Hematopoietic multipotent progenitor cell treated with erythropoietin and hydrocortisone succinate and interleukin-3 and kit ligand, for 6 days (in vitro differentiated cells): ENCODE measurements around the gene RAB28.

ENCODE experiments used
- DNase-seq: peaks from one replicate; pipeline ENCODE4 v3.0.0-alpha.2; 2015

The RAB28 gene

DNA sequence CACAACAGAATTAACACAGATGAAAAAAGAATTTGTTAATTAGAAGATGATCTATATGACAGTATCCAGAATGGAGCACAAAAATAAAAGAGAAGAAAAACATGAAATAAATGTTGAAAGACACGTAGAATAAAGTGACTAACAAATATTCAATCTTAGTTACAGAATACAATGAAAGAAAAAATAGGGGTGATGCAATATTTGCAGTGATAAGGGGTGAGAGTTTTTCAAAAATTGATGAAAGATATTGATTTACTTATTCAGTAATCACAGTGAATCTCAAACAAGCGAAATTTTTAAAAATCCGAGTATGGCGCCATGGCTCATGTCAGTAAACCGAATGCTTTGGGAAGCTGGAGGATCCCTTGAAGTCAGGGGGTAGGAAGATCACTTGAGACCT, 20.2 kb upstream of the RAB28 start:
- no peak for DNase-seq

DNA sequence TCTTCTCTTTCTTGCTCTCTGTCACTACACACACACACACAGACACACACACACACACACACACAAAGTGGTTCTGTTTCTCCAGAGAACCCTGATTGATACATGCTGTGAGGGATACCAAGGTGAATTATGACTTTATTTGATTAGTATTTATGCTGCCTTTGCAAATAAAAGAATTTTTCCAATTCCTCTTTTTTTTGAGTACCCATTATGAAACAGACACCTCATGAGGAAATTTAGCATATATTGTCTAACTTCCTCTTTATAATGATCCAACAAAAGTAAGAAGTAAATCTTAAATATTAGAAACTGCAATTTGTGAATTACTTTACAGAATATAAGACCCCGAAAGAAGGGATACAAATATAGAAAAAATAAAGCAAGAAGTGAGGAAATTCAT, 14.3 kb upstream of the RAB28 start:
- DNase-seq: peak; percentile 19

DNA sequence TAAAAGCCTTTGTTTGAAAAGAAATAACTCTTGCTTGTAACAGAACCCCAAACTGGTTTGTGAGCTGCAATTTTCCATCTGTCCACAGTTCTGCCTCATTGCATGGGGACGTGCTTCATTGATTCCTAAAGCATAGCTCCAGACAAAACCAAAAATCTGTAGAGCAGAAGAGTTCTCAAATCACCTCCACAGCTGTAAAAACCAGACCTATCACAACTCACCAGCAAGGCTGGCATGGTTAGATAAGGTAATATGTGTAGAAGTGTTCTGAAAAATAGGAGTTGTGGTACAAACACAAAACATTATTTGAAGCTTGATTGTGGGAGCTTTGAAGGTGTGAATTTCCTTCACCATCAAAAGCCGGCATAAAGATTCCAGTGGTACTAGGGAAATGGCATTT, 12.5 kb upstream of the RAB28 start:
- DNase-seq: peak; percentile 12

DNA sequence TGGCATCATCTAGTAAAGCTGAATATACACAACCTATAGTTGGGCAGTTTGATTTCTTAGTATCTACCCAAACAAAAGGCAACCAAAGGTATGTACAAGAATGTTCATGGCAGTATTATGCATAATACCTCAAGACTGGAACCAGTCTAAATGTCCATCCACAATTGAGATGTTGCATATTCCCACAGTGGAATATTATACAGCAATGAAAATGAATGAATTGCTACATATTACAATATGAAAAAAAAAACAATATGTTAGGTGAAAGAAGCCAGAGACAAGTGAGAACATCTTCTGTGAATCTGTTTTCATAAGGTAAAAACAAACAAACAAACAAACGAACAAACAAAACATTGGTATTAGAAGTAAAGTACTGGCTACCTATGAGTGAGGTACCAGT, 11.6 kb upstream of the RAB28 start:
- DNase-seq: no peak

DNA sequence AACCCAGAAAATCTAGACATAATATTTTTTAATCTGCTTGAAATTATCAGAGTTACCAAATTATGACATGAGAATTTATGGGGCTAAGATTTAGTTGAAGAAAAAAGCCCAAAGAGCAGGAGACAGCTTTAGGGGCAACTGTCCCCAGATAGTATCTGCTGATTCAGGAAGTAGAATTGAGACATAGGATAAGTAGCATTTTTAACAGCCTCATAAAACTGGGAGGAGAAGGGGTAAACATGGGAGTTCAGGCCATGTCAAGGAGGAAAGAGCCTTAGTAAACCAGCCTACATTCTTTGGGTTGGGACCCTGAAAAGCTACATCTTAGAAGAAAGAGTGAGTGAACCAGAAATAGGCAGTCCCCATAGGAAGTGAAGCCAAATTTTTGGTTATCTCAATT, 9.7 kb upstream of the RAB28 start:
- no peak for DNase-seq

DNA sequence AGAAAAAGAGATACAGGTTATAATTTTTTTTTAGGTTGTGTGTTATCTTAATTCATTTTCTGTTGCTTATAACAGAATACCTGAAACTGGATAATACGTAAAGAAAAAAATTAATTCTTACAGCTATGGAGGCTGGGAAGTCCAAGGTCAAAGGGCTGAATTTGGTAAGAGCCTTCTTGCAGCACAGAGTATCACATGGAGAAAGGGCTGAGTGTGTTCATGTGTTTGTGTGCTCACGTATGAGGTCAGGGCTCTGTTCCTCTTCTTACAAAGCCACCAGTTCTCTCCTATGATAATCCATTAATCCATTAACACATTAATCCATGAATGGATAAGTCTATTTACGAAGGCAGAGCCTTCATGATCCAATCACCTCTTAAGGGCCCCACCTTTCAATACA, 8.6 kb upstream of the RAB28 start:
- no peak for DNase-seq

DNA sequence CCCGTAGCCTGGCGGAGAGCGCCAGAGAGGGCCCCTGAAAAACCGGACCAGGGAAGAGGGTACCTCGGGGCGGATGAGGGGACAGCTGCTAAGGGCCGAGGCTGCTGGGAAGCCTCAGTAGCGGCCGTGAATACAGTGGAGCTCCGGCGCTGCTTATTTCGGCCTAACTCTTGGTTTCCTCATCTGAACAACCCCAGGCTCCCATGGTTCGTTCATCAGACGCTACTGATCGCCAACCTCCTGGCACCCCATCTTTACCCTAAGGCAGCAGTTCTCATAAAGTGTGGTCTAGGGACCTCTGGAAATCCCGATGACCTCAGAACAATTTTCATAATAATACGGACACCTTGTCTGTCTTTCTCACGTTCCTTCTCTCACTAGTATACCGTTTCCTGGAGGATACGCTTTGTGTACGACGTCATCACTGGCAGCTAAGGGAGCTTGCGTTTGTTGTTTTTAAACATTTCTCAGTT, 645 bp upstream of the RAB28 start:
- DNase-seq: no peak

DNA sequence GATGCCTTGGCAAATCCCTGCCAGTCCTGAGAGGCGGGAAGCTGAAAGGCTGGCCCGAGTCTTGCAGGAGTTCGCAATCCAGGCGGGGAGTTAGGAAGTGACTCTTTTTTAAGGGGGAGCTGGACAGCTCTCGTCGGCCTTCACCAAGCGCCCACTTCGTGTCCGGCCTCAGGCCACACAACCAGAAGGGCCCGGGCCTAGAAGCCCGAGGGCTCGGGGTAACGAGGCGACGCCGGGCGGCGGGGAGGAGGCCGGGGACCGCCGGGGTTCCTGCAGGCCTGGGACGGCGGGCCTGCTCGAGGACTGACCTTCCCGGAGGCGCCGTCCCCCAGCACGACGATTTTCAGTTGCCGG, 395 bp downstream of the RAB28 start:
- no peak for DNase-seq

DNA sequence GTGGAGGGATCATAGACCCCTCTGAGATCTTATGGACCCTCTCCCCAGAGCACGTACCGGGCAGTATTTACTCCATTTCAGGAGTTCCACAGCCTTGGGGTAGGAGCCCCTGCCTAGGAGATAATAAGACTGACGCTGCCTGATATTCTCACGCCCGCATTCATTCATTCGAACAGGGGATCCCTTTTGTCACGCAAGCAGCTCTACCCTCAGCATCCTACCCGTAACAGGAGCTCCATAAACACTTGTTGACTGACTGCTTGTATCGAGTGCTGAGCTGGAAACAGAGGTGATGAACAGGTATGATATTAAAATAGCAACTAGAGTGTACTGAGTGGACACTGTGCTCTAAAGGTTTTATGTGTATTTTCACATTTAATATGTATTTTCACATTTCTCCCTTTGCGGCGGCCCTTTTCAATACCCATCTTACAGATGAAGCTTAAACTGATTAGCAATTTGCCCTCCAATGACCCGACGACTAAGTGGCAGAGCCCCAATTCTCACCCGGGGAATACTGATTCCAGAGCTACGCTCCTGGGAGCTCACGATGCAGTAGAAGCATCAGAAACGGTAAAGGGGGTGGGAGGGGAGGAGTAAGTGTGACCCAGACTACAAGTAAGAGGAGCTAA, 888 bp downstream of the RAB28 start:
- peak; percentile 54 for DNase-seq

DNA sequence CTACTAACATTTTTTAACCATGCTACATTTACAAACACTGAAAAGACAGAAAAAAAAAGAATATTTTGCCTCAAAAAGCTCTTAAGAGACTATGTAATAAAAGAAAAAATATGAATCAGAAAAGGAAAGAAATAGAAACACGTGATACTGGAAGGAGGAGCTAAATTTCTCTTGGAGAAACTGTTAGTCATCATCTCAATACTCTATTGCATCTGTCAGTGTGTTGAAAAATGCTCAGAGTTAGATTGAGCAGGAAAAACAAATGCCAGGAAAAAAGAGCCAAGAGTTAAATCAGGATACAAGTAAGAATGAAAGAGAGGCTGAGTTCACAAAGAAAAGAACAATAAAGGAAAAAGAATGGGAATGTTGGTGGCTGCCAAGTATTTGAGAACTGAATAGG, 2.6 kb downstream of the RAB28 start:
- peak; percentile 27 for DNase-seq

DNA sequence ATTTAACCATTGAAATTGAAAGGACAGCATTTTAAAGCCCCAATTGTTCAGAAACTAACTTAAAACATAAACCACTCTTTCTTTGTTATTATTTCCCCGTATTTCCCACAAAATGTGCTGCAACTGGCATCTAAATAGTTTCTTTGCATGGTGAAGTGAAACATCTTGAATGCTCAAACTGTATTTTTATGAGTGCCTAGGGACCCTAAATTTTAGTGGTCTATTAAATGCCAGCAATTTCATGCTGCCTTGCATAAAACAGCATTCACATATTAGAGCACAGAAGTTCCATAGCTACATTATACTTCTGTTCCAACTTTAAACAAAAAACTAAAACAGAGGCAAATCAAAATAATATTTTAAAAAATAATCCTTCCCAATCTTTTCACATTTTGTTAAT, 5.4 kb downstream of the RAB28 start:
- DNase-seq: no peak

DNA sequence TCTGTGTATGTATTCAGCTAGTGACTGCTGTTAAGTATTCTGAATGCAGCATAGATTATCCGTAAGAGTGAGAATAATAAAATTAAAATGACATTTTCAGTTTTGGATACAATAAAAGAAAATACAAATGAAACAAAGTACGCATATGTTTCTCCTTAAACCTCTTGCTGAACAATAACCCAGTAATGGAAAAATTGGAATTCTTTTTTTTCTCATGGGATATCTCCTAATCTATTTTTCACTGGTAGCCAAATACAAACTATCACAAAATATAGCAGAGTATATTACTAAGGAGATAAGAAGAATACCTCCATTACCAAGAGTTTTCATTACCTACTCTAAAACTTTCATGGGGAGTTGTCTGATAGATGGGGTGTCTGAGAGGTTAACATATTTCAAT, 6.0 kb downstream of the RAB28 start:
- no peak for DNase-seq

DNA sequence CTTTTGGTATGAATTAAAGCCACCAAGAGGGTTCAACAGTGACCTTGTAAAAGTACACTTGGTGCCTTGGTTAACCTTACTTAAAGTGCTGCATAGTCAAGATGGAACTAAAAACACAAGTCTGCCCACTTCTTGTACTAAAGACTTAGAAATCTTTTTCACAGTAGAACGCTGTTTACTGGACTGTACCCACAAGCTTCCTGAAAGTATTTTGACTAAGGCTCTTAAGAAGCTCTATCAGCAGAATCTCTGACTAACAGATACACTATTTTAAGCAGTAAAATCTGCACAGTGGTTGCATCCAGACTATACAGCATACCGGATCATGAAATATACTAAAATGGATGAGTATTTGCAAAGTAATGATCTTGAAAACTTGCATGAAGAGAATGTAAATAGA, 7.2 kb downstream of the RAB28 start:
- DNase-seq: peak; percentile 22

DNA sequence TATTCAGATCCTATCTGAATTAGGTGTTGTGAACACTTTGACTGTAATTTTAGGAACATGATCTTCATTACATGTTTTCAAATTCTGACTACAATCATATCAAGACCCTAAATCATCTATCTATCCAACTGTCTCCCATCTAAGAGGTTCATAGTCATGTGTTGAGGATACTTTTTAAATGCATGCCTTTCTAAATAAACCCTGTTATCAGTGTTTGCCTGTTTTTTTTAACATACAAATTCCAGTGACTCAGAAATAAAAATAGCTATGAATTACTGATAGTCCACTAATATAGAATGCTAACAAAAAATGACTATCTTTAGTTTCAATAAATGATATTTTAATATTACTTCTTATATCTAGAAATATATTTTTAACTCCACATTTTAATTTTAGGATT, 8.0 kb downstream of the RAB28 start:
- no peak for DNase-seq

DNA sequence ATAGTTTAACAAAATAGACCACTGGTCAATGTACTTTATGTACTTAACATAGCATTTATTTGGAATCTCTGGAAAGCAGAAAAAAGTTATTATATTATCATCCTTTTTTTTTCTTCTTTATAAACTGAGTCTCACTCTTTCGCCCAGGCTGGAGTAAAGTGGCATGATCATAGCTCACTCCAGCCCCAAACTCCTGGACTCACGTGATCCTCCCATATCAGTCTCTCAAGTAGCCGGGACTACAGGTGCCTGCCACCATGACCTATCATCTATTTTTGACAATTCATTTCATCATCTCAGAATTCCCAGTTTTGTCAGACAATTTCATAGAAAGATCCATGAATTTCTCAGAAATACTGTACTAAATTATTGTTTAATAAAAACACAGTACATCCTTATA, 12.7 kb downstream of the RAB28 start:
- DNase-seq: no peak

DNA sequence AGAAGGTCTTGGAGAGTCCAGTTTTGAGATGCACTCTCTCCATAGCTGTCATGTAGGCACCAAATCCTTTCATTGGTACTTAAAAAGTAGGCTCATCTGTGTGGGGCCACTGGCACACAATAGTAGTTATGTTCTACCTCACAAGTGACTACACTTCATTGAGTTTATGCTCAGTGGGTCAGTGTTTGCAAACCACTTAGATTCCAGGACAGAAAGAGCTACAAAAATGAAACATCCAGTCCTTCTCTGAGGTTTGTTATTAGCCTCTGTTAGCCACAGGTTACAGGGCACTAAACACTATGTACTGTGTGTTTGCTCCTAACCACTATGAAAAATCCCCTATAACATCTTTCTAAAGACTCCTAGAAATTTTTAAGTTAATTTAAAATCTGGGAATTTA, 13.8 kb downstream of the RAB28 start:
- no peak for DNase-seq

DNA sequence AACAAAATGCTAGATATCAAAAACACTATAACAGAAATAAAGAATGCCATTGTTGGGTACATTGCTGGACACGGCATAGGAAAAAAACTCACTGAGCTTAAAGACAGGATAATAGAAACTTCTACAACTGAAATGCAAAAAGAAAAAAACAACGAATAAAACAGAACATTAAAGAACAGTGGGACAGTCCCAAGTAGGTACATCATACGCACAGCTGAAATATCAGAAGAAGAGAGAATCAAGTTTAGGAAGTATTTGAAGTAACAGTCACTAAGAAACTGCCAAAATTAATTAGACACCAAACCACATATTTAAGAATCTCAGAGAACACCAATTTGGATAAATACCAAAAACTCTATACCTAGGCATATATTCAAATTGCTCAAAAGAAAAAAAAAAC, 19.2 kb downstream of the RAB28 start:
- no peak for DNase-seq

DNA sequence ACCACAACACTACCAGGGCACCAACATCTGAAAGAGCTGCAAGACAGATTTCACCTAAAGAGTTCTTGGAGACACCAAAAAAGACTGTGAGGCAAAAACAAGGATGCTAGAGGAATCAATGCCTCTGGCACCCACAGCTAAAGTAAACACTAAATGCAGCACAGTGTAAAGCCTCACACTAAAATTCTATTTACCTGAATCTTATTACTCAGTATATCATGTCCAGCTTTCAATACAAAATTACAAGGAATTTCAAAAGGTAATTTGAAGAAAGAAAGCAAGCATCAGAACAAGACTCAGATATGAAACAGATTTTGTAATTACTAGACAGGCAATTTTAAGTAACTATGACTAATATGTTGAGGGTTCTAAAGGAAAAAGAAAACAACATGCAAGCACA, 19.6 kb downstream of the RAB28 start:
- no peak for DNase-seq

DNA sequence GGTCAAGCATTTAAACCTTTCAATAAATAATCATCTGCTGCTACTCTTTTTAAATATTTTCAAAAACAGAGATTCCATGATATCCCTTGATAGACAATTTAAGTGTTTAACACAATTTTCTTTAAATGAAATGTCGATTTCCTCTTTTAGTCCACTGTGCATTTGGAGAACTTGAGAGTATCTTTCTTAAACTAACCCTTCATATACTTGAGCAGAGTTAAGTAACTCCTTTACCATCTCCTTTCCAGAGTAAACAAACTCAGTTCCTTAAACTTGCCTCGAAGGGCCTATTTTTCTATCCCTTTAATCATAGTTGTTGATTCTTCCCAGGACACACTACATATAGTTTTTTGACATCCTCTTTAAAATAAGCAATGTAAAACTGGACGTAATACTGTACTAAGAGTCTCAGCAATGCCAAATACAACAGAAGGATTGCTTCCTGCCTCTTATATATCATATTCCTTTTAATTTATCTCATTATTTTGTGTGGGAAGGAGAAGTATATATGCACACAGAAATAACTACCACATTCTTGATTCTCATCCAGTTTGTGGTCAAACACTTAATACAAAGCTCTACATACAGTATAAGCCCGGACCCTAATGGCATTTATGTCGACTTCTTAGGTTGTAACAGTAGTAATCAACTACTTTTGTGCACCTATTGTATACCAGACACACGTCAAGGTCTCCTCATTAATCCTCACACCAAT, 22.8 kb downstream of the RAB28 start:
- DNase-seq: no peak

DNA sequence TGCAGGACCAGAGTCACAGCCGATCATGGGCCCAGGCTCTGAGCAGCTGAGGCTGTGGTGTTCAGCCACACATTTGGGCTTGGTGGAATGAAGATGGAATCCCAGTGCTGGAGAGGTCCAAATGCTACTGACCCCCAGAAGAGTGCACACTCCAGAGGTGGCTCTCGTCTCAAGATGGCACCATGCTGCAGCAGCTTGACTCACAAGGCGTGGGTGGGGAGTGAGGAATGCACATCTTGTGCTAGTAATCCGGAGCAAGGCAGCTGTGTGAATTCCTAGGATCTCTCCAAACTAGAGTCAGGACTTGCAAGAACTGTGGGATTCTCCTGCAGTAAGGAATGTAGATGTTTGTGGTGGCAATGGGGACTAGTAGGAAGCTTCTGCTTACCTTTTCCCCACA, 28.7 kb downstream of the RAB28 start:
- no peak for DNase-seq

DNA sequence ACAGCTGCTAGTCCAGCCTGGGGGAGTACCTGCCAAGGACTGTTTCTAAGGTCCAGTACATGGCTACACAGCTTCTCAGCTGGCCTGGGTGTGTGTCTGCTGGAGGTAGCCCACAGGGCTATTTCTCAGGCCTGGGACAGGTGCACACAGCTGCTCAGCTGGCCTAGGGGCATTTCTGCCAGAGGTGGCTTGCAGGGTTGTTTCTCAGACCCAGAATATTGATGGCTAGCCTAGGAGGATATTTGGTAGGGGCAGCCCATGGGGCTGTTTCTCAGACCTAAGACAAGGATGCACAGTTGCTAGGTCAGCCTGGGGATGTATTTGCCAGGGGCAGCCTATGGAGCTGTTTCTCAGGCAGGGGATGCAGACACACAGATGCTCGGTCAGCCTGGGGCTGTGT, 29.4 kb downstream of the RAB28 start:
- no peak for DNase-seq

DNA sequence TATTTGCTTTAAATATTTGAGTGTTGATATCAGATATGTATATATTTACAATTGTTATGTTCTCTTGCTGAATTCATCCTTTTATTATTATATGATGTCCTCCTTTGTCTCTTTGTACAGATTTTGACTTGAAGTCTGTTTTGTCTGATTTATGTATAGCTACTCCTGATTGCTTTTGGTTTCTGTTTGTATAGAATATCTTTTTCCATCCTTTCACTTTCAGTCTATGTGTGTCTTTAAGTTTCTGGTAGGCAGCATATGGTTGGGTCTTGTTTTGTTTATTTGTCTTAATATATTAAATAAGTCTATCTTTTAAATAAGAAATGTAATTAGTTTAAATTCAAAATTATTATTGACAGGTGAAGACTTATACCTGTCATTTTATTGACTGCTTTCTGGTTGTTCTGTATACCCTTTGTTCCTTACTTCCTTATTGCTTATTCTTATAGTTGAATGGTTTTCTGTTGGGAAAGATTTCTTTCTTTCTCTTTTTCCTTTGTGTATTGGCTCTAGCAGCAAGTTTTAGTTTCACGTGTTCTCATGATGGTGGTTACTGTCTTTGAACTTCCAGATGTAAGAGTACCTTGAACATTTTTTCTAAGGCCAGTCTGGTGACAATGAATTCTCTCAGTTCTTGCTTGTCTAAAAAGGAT, 31.1 kb downstream of the RAB28 start:
- no peak for DNase-seq

DNA sequence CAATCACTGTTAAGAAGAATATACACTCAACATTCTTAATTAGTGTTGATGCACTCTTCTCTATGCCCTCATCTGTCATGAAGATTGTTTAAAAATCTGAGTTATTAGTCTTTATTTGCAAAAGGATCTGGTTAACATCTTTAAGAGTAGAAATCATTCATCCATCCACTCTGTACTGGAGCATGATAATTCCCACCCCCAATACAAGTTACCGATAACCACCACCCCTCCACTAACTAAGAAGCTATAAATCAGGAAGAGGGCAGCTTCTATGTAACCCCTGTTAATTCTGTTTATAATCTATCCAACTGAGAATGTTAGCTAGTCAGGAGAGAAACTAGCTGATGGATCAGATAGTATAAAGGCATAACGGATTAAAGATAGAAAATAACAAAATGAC, 34.5 kb downstream of the RAB28 start:
- no peak for DNase-seq
